T-helper 17 cell (primary cell): ENCODE results near the gene PLCB2. TPM values are rescaled to one million over a fixed set of nuclear protein-coding genes. Genes with fewer than 3 reads are reported as not detected.

Experiments used
- ATAC-seq: fragments of 150-1000 bp; cut with Tn5 transposase; 2 replicates; pipeline ENCODE4 v1.10.0; 2021; ENCODE audit warnings: mild to moderate bottlenecking, moderate library complexity
- DNase-seq, 3 donors: peaks; one replicate each; pipeline versions ENCODE4 v3.0.0 to v3.0.0-alpha.2; 2020 to 2021
- H3K9me3 ChIP-seq: one replicate; pipeline ENCODE4 v1.7.0; 2013; ENCODE audit warnings: low read length, mild to moderate bottlenecking; ENCODE audit not compliant: control insufficient read depth, poor library complexity, severe bottlenecking
- H3K27ac Mint-ChIP-seq: one replicate; pipeline ENCODE4 v1.8.0; 2022; ENCODE audit warnings: mild to moderate bottlenecking, moderate library complexity, mixed read lengths
- H3K27me3 Mint-ChIP-seq: one replicate; pipeline ENCODE4 v1.8.0; 2022; ENCODE audit warnings: mixed read lengths
- H3K36me3 Mint-ChIP-seq: one replicate; pipeline ENCODE4 v1.8.0; 2022; ENCODE audit warnings: low read depth, mixed read lengths
- H3K4me1 Mint-ChIP-seq: one replicate; pipeline ENCODE4 v1.8.0; 2022; ENCODE audit warnings: mild to moderate bottlenecking, mixed read lengths
- H3K4me3 Mint-ChIP-seq: one replicate; pipeline ENCODE4 v1.8.0; 2022; ENCODE audit warnings: mild to moderate bottlenecking, moderate library complexity, mixed read lengths
- total RNA-seq, 4 donors: library from RNA in 2 of 4; stranded (reverse) in 2 of 4; gene quantifications; one replicate each; pipeline ENCODE4 v1.2.3 and lab custom pipeline; 2022 to 2026

PLCB2 gene
- total RNA-seq, 2 donors from 2014 or later = 228 to 238 TPM

DNA sequence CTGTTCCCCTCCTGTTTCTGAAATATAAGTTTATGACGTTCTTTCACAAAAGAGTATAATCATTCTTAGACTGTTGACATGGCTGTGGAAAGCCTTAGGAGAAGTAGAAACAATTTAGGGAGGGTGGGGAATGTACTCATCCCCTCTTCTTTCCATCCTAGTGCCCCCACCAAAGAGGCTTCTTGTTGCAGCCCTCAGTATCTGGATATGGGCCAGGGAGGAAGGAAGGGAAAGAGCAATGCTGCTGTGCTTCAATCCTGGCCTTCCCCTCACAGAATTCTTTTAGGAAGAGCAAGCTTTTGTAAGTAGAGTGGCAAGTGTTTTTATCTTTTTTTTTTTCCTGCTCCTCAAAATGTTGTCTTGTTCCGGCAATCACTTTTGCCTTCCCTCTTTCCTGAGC lies 17.5 kb upstream of the PLCB2 start:
- H3K36me3 Mint-ChIP-seq = no peaks in the 10 kb centered on the region
- H3K4me1 Mint-ChIP-seq = peaks cover 24% of the 10 kb centered on the region
- peaks cover 2% of the 10 kb centered on the region for H3K27me3 Mint-ChIP-seq
- ATAC-seq (no peak), DNase-seq (no peak)
- peak overlapping the region; percentile 62 for H3K27ac Mint-ChIP-seq
- no peaks in the 10 kb centered on the region for H3K9me3 ChIP-seq
- peak overlapping the region; percentile 86 for H3K4me3 Mint-ChIP-seq

DNA sequence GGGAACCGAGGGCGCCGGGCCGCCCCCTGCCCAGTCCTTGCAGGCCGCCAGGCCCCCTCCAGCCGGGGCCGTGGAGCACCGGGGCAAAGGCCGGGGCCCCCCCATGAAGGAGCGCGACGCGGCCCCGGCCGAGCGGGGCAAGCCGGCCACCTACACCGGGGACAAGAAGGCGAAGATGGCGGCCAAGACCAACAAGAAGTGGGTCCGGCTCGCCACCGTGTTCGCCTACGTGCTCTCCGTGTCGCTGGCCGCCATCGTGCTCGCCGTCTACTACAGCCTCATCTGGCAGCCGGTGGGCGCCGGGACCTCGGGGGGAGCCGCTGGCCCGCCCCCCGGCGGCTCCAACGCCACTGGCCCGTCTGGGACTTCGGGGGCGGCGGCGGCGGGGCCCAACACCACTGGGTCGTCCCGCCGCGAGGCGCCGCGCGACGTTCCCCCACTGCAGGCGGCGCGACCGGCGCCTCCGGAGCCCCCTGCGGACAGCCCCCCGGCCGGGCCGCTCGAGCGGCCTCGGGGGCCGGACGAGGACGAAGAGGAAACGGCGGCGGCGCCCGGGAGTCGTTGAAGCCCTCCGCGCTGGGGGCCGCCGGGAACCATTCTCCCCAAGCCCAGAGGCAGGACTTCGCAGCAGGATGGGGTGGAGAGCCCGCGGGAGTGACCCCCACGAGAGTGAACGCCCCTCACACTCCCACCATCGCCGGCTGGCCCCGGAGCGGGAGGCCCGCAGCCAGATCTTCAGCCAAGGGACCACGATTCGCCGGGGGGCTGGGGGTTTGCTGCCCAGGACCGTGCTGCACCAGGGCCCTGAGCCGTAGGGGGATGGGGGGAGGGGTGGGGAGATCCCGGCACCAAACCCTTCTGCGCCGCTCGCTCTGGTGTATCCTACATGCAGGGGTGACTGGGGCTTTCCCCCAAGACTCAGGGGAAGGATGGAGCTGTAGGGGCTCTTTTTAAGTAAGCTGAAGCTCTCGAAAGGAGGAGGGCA lies 16.5 kb upstream of the PLCB2 start:
- Mint-ChIP-seq H3K36me3 (no peaks in the 10 kb centered on the region), H3K27ac (peak overlapping the region; percentile 62), H3K27me3 (peaks cover 8% of the 10 kb centered on the region), H3K4me1 (peaks cover 24% of the 10 kb centered on the region), H3K4me3 (peak overlapping the region; percentile 86)
- DNase-seq (peak in 1 of 3 donors; percentile 23), ATAC-seq (no peak)
- H3K9me3 ChIP-seq = no peaks in the 10 kb centered on the region

DNA sequence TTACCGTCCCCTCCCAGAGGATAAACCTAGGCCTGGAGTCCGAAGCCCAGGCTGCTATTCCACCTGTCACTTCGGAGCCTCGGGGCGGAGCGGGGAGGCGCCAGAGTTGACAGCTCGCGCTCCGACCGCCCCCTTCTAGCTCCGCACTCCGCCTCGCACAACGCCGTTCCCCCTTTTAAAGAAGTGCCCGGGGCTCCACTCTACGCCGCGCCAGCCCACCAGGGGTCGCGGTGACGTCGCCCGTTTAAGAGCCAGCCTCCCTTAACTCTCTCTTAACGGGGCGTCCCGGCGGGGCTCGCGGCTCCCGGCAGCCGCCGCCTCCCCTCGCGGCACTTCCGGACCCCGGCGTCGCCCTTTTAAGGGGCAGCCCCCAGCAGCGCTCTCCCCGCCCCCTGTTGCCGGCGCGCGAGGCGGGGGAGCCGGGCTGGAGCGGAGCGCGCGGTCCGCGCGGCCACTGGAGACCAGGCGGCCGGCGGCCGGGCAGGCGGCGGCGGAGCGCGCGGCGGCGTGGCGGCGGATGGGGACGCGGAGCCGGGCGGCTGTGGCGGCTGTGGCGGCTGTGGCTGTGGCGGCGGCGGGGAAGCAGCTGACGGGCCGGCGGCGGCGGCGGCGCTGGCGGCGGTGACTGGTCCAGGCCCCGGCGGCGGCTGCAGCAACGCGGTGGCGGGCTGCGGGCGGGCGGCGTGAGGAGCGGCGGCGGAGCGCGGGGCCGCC lies 15.7 kb upstream of the PLCB2 start, which contains the start of gene INAFM2:
Gene INAFM2 (plus strand): TSS at position 454 of the 714 bp plus-strand sequence. CDS start 364 bp downstream, outside the sequence.
- DNase-seq = peak; percentile 76 to 87 (median 87)
- Mint-ChIP-seq H3K4me1 (peaks cover 19% of the 10 kb centered on the region), H3K27me3 (peaks cover 8% of the 10 kb centered on the region), H3K4me3 (peak within 1 kb of the TSS; percentile 88), H3K27ac (peak within 1 kb of the TSS; percentile 62), H3K36me3 (no peaks in the 10 kb centered on the region)
- peak; percentile 91 for ATAC-seq
- no peaks in the 10 kb centered on the region for H3K9me3 ChIP-seq

DNA sequence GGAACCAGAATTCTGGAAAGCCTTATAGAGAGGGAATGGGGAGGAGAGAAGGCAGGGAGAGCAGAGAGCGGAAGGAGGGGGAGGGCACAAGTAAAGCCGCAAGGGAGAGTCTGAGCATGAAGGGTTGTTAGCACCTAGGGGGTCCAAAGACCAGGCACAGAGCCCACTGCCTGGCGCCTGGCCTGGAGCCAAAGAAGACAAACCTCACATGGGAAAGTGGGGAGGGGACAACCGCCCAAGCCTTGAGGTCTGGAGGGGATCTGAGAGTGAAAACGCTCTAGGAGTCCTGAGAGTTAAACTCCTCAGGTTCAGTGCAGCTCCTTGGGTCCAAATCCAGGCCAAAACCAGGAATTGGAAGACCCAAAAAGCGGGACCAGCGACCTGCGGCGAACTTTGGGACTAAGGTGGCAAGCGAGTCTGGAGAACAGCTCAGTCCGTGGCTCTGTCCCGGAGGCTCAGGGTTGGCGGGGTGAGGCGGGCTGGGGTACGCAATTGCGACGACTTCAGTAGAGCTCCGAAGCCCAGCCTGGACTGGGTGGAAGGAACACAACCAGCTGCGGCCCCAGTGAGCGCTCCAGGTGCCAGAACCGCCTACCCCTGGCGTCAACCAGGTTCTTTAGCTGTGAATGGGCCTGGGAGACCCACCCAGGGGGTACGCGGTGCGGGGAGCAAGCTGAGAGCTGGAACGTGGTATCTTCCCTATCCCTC lies 14.9 kb upstream of the PLCB2 start:
- Mint-ChIP-seq H3K4me3 (peak overlapping the region; percentile 88), H3K36me3 (no peaks in the 10 kb centered on the region), H3K27me3 (peaks cover 8% of the 10 kb centered on the region), H3K27ac (peak overlapping the region; percentile 24), H3K4me1 (peaks cover 19% of the 10 kb centered on the region)
- H3K9me3 ChIP-seq = no peaks in the 10 kb centered on the region
- DNase-seq = no peak
- peak; percentile 0 for ATAC-seq

DNA sequence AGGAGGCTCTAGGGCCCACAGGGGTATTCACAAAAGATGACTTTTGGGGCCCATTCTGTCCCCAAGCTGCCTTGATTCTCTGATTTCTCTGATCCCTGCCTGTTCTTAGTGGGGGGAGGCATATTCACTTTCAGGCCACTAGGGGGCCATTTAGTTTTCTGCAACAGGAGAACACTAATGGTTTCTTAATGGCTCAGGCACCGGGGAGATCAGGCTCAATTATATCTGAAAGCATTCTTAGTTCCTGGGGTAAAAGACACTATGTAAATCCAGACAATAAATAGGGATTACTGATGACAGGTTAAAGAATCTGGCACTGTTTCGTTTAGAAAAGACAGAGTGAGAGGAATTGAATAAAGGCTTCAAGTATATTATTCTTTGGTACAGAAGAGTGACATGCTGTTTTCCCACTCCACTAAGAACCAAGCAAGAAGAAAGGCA lies 13.2 kb upstream of the PLCB2 start:
- Mint-ChIP-seq H3K4me1 (peaks cover 18% of the 10 kb centered on the region), H3K4me3 (peak overlapping the region; percentile 57), H3K27ac (peak overlapping the region; percentile 21), H3K36me3 (no peaks in the 10 kb centered on the region), H3K27me3 (peaks cover 22% of the 10 kb centered on the region)
- ATAC-seq (peak; percentile 29), DNase-seq (peak in 1 of 3 donors; percentile 27)
- H3K9me3 ChIP-seq = no peaks in the 10 kb centered on the region

DNA sequence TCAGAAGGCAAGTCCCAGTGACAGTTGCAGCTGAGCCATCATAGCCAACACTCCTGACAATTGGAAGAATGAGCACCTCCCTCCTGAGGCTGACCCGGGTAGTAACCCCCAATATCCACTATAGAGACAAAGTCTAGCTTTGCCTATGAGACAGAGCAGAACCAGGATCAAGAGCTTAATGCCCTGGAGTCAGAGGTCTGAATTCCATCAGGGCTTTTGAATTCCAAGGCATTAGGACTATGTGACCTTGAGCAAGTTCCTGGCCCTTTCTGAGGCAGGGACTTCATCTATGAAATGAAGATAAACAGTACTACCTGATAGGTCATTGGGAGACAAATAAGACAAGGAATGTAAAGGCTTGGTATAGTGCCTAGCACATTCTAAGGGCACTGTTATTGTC lies 12.7 kb upstream of the PLCB2 start:
- no peak for DNase-seq
- no peak for ATAC-seq
- Mint-ChIP-seq H3K27ac (peak overlapping the region; percentile 34), H3K36me3 (no peaks in the 10 kb centered on the region), H3K4me1 (peaks cover 17% of the 10 kb centered on the region), H3K4me3 (no peak overlapping the region), H3K27me3 (peaks cover 28% of the 10 kb centered on the region)
- no peaks in the 10 kb centered on the region for H3K9me3 ChIP-seq

DNA sequence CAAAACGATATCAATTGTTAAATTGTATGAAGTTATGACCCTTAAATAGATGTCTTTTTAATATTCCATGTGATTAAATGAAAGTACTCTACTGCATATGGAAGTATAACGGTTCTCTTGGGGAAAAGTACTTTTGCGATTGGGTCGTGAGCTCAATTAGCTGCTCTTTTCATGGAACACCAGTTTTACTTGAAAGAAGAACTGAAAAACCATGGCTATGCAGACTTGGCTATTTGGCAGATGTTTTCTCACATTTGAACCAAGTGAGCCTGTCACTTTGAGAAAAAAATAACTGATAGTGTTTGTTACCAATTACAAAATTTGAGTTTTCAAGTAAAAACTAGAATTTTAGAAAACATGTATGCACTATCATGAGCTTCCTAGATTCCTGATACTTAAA lies 9.8 kb upstream of the PLCB2 start:
- H3K27me3 Mint-ChIP-seq = peaks cover 30% of the 10 kb centered on the region
- DNase-seq (no peak), ATAC-seq (no peak)
- no peaks in the 10 kb centered on the region for H3K9me3 ChIP-seq
- no peaks in the 10 kb centered on the region for H3K36me3 Mint-ChIP-seq
- H3K27ac Mint-ChIP-seq = peak overlapping the region; percentile 67
- no peak overlapping the region for H3K4me3 Mint-ChIP-seq
- peaks cover 13% of the 10 kb centered on the region for H3K4me1 Mint-ChIP-seq

DNA sequence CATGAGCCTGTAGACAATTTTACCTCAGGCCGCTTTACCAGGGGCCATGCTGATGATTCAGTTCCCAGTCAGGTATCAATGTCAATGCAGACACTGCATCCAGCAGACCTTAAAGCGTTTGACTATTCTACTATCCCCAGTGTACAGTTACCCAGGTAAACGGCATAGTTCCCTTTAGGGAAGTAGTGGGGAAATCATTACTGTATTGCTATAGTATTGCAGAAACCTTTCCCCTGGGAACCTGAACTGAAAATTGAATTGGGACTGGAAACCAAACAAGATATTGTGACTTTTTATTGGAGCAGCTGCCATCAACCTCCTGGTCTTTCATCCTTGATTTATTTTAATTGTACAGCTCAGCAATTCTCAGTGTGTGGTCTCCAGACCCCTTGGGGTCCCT lies 9.2 kb upstream of the PLCB2 start:
- peak overlapping the region; percentile 67 for H3K27ac Mint-ChIP-seq
- H3K27me3 Mint-ChIP-seq = peaks cover 30% of the 10 kb centered on the region
- DNase-seq (no peak), ATAC-seq (no peak)
- H3K9me3 ChIP-seq = no peaks in the 10 kb centered on the region
- peaks cover 10% of the 10 kb centered on the region for H3K4me1 Mint-ChIP-seq
- no peak overlapping the region for H3K4me3 Mint-ChIP-seq
- H3K36me3 Mint-ChIP-seq = no peaks in the 10 kb centered on the region

DNA sequence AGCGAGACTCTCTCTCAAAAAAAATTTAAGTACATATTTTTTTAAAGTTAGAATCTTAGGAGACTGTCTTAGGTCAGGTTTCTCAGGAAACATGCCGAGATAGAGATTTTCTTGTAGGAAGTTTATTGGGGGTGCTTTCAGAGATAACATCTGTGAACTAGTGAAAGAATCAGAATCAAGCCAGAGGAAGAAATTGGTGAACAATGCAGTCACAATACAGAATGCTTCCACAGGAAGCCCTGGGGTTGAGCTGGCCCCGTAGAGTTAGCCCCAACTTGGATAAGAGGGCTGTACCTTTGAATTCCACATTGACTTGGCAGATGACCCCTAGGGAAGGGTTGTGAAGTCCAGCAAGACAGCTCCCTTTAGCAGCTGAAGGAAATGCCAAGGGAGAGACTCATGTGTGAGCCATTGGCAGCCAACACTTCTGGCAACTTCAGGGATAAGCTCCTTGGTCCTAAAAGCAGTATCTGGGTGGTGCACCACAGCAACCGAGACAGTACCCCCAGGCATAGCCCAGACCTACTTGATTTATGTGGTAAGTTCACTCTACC lies 7.1 kb upstream of the PLCB2 start:
- Mint-ChIP-seq H3K4me1 (peaks cover 5% of the 10 kb centered on the region), H3K4me3 (no peak overlapping the region), H3K27me3 (peaks cover 23% of the 10 kb centered on the region), H3K27ac (no peak overlapping the region), H3K36me3 (no peaks in the 10 kb centered on the region)
- H3K9me3 ChIP-seq = no peaks in the 10 kb centered on the region
- ATAC-seq (no peak), DNase-seq (no peak)

DNA sequence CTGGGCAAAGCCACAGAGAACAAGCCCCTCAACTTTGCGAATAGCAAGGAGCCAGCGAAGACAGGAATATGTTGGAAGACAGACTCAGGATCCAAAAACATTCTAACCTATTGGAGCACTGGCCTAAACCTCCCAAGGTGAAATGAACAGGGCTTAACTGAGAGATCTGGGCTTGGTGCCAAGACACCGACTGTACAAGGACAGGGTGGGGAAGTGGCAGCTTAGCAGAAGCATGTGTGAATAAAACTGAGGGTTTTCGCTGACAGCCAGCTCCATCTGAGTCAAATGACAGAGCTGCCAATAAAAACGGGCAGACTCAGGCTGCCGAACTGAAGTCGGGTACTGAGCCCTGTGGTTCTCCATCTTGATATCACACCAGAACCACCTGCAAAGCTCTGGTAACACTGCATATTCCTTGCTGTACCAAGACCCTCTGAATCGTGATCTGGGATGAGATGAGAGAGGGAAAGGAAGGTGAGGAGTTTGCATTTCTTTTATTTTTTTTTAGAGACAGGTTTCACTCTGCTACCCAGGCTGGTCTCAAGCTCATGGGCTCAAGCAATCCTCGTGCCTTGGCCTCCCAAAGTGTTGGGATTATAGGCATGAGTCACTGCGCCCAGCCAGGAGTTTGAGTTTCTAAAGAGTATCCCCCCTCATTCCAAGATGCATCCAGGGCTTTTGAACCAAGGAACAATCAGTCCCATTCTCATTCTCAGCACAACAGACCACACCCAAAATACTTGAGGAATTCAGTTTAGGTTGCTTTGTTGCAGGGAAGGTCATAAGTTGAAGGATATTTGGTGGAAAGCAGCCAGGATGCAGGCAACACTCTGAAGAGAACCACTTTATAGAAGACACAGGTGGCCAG lies 6.0 kb upstream of the PLCB2 start:
- ATAC-seq = no peak
- H3K9me3 ChIP-seq = no peaks in the 10 kb centered on the region
- Mint-ChIP-seq H3K27me3 (peaks cover 22% of the 10 kb centered on the region), H3K4me1 (peaks cover 14% of the 10 kb centered on the region), H3K36me3 (no peaks in the 10 kb centered on the region), H3K4me3 (no peak overlapping the region), H3K27ac (no peak overlapping the region)
- DNase-seq = no peak

DNA sequence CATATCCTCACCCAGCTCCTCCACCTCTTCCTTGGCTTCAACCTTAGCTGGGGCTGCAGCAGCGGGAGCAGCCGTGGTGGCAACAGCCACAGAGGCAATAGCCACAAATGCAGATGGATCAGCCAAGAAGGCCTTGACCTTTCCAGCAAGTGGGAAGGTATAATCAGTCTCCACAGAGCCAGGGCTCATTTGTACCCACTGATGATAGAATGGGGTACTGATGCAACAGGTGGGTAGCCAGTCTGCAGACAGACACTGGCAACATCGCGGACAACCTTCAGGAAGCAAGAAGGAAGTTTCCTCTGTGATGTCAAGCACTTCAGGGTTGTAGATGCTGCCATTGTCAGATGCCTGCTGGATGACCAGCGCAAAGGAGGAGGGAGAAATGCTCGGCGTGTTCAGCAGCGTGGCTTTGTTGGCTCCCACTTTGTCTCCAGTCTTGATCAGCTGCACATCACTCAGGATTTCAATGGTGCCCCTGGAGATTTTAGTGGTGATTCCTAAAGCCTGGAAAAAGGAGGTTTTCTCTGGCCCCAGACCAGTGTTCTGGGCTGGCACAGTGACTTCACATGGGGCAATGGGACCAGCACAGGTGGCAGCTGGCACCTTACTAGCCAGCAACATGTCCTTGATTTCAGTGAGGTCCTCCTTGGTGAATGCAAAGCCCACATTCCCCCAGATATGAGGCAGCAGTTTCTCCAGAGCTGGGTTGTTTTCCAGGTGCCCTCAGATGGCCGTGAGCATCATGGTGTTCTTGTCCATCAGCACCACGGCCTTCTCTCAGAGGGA lies 4.8 kb upstream of the PLCB2 start:
- no peak for ATAC-seq
- H3K4me1 Mint-ChIP-seq = peaks cover 15% of the 10 kb centered on the region
- H3K36me3 Mint-ChIP-seq = no peaks in the 10 kb centered on the region
- peaks cover 22% of the 10 kb centered on the region for H3K27me3 Mint-ChIP-seq
- no peak overlapping the region for H3K27ac Mint-ChIP-seq
- no peaks in the 10 kb centered on the region for H3K9me3 ChIP-seq
- no peak for DNase-seq
- no peak overlapping the region for H3K4me3 Mint-ChIP-seq
